HepG2 (cell line): ENCODE measurements around the gene TK1. TPM values are rescaled to one million over a fixed set of nuclear protein-coding genes. Genes with fewer than 3 reads are reported as not detected.

Source experiments
- CHD4 ChIP-seq: fragments of 200-600 bp; sonication (generic); IDR thresholded peaks from 2 replicates; pipeline ENCODE4 v1.7.0; 2017; ENCODE audit warnings: mild to moderate bottlenecking, low read length, borderline replicate concordance
- HOXA3 ChIP-seq: sonication (generic); formaldehyde crosslinking; IDR thresholded peaks from 2 replicates; pipeline ENCODE4 v1.5.0; 2020; ENCODE audit warnings: missing genetic modification reagents
- HOXA5 ChIP-seq: sonication (generic); formaldehyde crosslinking; IDR thresholded peaks from 2 replicates; pipeline ENCODE4 v1.4.0; 2020; ENCODE audit warnings: missing genetic modification reagents
- KAT2B ChIP-seq: fragments of 150-350 bp; IDR thresholded peaks from 2 replicates; pipeline ENCODE4 v1.6.1; 2014; ENCODE audit warnings: low read depth, low read length, borderline replicate concordance
- POLR2A ChIP-seq, 2 experiments: IDR thresholded peaks; 2 replicates each; pipeline ENCODE4 v1.6.1; 2011; ENCODE audit warnings: low read depth in 2 of 2, low read length in 2 of 2, mild to moderate bottlenecking in 1 of 2, moderate library complexity in 1 of 2; ENCODE audit not compliant: insufficient read depth in 1 of 2
- POLR2AphosphoS5 ChIP-seq: IDR thresholded peaks from 2 replicates; pipeline ENCODE4 v1.6.1; 2012; ENCODE audit warnings: low read depth, low read length
- RBFOX2 ChIP-seq: fragments of 200-400 bp; formaldehyde crosslinking; IDR thresholded peaks from 2 replicates; pipeline ENCODE4 v1.6.1; 2017; ENCODE audit warnings: low read depth, mild to moderate bottlenecking, low read length
- TAF1 ChIP-seq: sonication (generic); formaldehyde crosslinking; IDR thresholded peaks from 2 replicates; pipeline ENCODE4 v1.4.0; 2020; ENCODE audit warnings: missing genetic modification reagents
- TCF12 ChIP-seq, 2 experiments: fragments of 450-650 bp in 1 of 2; sonication (generic) in 1 of 2; formaldehyde crosslinking in 1 of 2; IDR thresholded peaks; 2 replicates each; pipeline versions ENCODE4 v1.6.1 to v1.8.0; 2017 to 2022; ENCODE audit warnings: antibody characterized with exemption in 1 of 2, mild to moderate bottlenecking in 1 of 2, missing genetic modification reagents in 1 of 2, moderate library complexity in 1 of 2
- ZNF556 ChIP-seq: sonication (generic); formaldehyde crosslinking; IDR thresholded peaks from 2 replicates; pipeline ENCODE4 v1.4.0; 2020; ENCODE audit warnings: mild to moderate bottlenecking, missing genetic modification reagents, borderline replicate concordance
- ZNF574 ChIP-seq: sonication (generic); formaldehyde crosslinking; IDR thresholded peaks from 2 replicates; pipeline ENCODE4 v1.4.0; 2020; ENCODE audit warnings: missing genetic modification reagents
- ZNF770 ChIP-seq: sonication (generic); formaldehyde crosslinking; IDR thresholded peaks from 2 replicates; pipeline ENCODE4 v1.5.0; 2020; ENCODE audit warnings: mild to moderate bottlenecking, missing genetic modification reagents
- ZSCAN12 ChIP-seq: sonication (generic); formaldehyde crosslinking; IDR thresholded peaks from 2 replicates; pipeline ENCODE4 v1.9.0; 2021; ENCODE audit warnings: mild to moderate bottlenecking, missing genetic modification reagents
- ZSCAN5A ChIP-seq: sonication (generic); formaldehyde crosslinking; IDR thresholded peaks from 2 replicates; pipeline ENCODE4 v1.8.0; 2022; ENCODE audit warnings: mild to moderate bottlenecking, missing genetic modification reagents, borderline replicate concordance
- ZXDC ChIP-seq: sonication (generic); formaldehyde crosslinking; IDR thresholded peaks from 2 replicates; pipeline ENCODE4 v1.5.0; 2020; ENCODE audit warnings: mild to moderate bottlenecking, missing genetic modification reagents
- polyA plus RNA-seq, 8 experiments: library from polyadenylated mRNA; depleted of rRNA in 3 of 8; stranded (reverse) in 7 of 8; unstranded in 1 of 8; fragments of >200 nt; fragmentation: Illumina TruSeq in 4 of 8; extraction: Trizol in 4 of 8; gene quantifications; 2 replicates each; pipeline versions ENCODE4 v1.2.1 to v1.2.3, GENCODE V29; 2011 to 2016; ENCODE audit warnings: low read depth in 4 of 8, missing spikeins in 1 of 8, mixed read lengths in 1 of 8; ENCODE audit not compliant: insufficient read depth in 1 of 8
- total RNA-seq, 5 experiments: library from RNA; depleted of rRNA; stranded (reverse); fragments of >200 nt; fragmentation: Illumina TruSeq; extraction: Trizol; gene quantifications; 2 replicates each; pipeline ENCODE4 v1.2.3, GENCODE V29; 2016; ENCODE audit warnings: low read depth in 1 of 5
- TF ChIP-seq, protein P1 (sequence below): sonication (generic); formaldehyde crosslinking; IDR thresholded peaks from 2 replicates; pipeline ENCODE4 v1.9.0; 2021; ENCODE audit warnings: missing genetic modification reagents, mild to moderate bottlenecking, borderline replicate concordance
- TF ChIP-seq, protein P2 (sequence below): sonication (generic); formaldehyde crosslinking; IDR thresholded peaks from 2 replicates; pipeline ENCODE4 v1.4.0; 2020; ENCODE audit warnings: mild to moderate bottlenecking, missing genetic modification reagents

TK1 gene
- total and polyA plus RNA-seq, 2 of the 13 experiments (the other 11 are each of a cell fraction or from before 2014, with no cell fraction given): 45.0 to 96.0 TPM

DNA sequence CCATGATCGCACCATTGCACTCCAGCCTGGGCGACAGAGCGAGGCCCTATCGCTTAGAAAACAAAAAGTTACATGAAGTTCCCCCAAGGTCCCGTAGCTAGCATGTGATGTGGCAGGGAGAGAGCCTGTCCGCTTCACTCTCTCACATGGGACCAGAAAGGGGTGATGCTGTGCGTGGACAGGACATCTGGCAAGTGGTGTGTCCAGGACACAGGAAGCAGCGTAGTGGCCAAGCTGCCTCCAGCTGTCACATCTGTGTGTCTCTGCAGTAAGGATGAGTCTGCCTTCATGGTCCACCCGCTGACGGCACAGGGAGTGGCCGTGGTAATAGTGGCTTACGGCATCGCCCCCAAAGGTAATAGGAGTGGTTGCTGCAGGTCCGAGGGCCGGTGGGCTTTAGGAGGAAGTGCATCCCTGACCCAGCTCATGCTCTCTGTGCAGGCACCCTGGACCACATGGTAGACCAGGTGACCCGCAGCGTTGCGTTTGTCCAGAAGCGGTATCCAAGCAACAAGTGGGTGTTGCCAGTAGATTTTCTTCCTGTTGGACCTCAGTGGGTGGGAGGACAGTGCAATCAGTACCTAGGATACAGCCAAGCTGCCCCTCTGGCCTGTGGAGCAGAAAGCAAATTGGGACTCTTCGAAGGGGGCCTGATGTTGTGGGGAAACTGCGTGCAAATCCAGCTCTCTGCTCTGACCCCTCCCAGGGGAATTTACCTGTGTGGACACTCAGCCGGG lies 17.7 kb upstream of the TK1 start (continued):
- TF ChIP-seq, protein P1, sequence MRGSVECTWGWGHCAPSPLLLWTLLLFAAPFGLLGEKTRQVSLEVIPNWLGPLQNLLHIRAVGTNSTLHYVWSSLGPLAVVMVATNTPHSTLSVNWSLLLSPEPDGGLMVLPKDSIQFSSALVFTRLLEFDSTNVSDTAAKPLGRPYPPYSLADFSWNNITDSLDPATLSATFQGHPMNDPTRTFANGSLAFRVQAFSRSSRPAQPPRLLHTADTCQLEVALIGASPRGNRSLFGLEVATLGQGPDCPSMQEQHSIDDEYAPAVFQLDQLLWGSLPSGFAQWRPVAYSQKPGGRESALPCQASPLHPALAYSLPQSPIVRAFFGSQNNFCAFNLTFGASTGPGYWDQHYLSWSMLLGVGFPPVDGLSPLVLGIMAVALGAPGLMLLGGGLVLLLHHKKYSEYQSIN (CRISPR knock-in tag): no peak
- TF ChIP-seq CHD4 (no peak), POLR2AphosphoS5 (0 out of 2 replicates have a peak, but pooled peaks have one; percentile 45), ZXDC (CRISPR knock-in tag) (0 out of 2 replicates have a peak, but pooled peaks have one; percentile 54), RBFOX2 (peak; percentile 47), ZNF574 (peak; percentile 29; the same call in 1 of the 2 replicates), POLR2A (IDR thresholded peaks at IDR 0.05; ENCODE audit: insufficient read depth in 1 of 2, low read depth in 2 of 2, low read length in 2 of 2) (peak; percentile 1 to 60; a peak in 2 of 4 replicates), ZSCAN12 (no peak), ZNF770 (CRISPR knock-in tag) (0 out of 2 replicates have a peak, but pooled peaks have one; percentile 1), ZNF556 (CRISPR knock-in tag) (no peak), HOXA5 (CRISPR knock-in tag) (no peak), TCF12 (IDR thresholded peaks at IDR 0.05) (no peak), TCF12 (CRISPR knock-in tag; IDR thresholded peaks at IDR 0.05) (no peak), KAT2B (no peak), ZSCAN5A (CRISPR knock-in tag) (0 out of 2 replicates have a peak, but pooled peaks have one; percentile 40), HOXA3 (CRISPR knock-in tag) (no peak), TAF1 (no peak)
- TF ChIP-seq, protein P2, sequence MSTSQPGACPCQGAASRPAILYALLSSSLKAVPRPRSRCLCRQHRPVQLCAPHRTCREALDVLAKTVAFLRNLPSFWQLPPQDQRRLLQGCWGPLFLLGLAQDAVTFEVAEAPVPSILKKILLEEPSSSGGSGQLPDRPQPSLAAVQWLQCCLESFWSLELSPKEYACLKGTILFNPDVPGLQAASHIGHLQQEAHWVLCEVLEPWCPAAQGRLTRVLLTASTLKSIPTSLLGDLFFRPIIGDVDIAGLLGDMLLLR (CRISPR knock-in tag): no peak
